GM19035 (cell line): Measurements from ENCODE around the gene SLC25A38.

Experiments
- ATAC-seq: cut with Tn5 transposase; IDR thresholded peaks from one replicate; pipeline ENCODE4 v1.9.1; 2021; ENCODE audit not compliant: unreplicated experiment

Gene SLC25A38

DNA sequence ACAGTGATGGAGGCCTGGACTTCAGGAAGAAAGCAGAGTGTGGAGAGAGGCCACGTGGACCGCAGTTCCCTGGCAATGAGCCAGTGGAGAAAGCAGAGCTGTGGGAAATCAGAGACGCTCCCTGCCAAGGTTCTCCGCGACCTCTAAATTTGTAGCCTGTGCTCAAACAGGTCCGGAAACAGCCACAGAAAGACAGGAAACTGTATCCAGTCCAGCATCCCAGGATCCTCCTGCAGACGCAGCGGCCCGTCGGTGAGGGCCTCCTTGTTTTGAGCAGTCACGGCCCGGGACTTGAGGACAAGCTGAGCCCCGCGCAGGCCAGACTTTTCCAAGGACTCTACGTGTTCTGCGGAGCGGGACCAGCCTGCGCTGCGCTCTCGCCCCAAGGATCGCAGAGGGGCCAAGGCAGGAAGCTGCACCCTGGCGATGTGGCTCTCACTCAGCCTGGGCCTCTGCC, 45.6 kb downstream of the SLC25A38 start:
- ATAC-seq: no peak

DNA sequence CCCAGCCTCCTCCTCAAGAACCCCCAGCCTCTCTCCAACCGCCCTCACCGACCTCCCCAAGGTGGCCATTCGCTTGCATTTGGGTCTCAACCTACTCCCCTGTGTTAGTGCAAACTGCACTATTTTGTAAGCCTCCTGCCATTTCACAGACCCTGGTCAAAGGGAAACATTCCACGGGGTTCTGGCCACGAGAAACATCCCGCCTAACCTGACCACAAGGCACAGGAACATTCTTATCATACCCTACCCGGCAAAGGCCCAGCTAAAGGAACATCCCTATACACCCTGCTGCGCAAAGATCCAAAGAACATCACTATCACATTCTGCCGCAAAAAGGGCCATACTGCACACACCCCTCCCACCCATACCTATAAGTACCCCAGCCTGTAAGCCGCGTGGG, 46.3 kb downstream of the SLC25A38 start:
- no peak for ATAC-seq

DNA sequence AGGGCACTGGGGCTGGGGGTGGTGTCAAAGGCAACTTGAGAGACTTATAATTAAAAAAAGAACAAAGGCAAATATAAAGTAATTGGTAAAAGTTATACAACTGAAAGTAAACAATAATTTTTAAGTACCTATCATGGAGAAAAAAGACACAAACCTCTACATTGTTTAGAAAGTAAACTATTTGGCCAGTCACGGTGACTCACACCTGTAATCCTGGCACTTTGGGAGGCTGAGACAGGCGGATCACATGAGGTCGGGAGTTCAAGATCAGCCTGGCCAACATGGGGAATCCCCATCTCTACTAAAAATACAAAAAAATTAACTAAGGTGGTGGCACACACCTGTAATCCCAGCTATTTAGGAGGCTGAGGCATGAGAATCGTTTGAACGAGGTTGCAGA, 49.2 kb downstream of the SLC25A38 start:
- ATAC-seq: no peak

DNA sequence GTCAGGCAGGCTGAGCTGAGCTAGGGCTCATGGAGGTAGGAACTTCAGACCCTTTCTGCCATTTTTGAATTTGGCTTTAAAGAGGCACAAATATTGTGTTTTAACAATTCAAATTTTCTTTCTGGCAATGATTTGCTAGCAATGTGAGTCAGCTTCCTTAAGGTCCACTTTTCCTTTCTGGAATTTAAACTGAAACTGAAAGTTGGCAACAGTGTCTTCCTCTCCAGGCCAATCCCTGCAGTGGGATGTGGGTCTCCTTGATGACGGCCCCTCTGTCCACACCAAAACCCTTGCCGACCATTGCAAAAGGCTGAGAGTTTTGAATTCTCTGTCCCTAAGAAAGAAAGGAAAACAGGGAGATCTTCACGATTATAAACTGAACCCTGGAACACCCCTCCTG, 50.5 kb downstream of the SLC25A38 start:
- ATAC-seq: no peak

DNA sequence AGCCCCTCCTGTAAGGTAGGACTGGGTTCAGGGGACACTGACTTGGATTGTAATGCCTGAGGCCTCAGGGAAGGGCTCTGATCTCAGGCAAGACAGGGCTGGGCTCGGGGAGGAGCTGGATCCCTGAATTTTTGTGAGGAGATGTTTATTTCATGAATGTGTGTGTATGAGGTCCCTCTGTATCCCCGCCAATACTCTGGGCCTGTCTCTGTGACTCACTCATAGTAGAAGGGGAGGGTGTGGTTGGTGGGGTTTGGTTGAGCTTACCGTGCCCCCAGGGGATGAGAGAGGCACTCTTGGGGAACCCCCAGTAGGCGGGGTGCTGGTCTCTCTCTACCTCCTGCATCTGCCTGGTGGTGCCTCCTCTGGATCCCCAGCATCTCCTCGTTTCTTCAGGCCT, 51.4 kb downstream of the SLC25A38 start:
- peak; percentile 64 for ATAC-seq

DNA sequence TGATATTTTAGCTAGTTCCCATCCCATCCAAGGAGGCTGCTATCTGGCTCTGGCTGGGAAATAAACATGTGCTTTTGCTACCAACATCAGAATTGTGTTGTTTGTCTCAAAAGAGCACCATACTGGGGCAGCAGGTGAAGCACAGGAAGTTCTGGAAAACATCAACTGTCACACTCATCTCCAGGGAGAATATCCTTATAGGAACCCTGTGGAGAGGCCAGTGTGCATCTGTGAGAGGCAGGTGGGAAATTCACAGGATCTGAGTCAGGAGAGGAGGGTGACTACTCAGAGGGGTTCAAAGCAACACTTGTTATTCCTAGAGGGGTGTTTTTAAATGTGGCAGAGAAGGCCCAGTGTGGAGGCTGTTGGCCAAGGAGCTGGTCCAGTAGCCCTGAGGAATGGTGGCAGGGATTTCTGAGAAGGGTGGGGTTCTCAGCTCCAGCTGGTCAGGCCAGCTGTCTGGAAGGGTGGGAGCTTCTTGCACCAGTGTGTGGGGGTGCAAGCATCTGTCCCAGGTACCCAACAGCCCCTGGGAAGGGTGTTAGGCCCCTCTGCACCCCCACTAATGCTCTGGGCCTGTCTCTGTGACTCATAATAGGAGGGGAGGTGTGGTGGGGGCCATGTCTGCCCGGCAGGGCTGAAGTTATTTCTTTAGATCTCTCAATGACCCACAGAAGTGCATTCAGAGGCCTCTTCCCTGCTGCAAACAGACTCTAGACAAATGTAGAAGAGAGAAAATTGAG, 52.0 kb downstream of the SLC25A38 start:
- ATAC-seq: no peak

DNA sequence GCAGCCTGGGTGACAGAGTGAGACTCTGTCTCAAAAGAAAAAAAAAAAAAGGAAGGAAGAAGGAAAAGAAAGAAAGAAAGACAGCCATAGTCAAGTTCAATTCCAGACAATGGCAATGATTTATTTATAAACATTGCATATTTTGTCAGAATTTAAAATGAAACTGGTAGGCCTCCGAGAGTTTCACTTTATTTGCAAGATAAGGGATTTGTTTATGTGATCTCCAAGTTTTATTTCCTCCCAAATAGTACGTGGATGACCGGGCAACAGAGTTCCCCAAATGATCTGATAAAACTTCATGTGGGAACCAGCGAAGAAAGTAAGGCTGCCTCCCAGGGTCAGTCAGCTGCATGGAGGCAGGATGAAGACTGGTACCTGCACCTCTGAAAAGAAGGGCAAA, 55.7 kb downstream of the SLC25A38 start:
- ATAC-seq: no peak

DNA sequence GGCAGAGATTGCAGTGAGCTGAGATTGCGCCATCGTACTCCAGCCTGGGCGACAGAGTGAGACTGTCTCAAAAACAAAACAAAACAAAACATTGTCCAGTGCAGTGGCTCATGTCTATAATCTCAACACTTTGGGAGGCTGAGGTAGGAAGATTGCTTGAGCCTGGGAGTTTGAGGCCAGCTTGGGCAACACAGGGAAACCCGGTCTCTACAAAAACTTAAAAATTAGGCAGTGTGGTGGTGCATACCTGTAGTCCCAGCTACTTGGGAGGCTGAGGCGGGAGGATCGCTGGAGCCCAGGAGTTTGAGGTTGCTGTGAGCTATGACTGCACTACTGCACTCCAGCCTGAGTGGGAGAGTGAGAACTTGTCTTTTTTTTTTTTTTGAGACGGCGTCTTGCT, 57.1 kb downstream of the SLC25A38 start:
- no peak for ATAC-seq

DNA sequence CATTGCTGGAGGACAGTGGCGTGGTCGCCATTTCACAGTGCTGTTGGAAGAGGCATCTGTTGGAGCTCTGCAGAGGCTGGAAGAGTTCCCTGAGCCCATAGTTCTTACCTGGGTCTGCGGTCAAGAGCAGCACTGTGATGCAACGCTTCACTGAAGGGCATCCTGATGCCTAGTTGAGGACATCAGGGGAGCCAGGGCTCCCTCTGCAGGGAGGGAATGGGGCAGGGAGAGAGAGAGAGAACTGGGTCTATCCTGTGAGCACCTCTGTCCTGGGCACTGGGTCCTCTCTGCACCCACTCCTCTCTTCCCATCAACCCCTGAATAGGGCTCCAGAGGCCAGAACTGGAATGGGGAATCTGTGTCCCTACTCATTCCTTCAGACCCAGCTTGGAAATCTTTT, 60.4 kb downstream of the SLC25A38 start:
- no peak for ATAC-seq

DNA sequence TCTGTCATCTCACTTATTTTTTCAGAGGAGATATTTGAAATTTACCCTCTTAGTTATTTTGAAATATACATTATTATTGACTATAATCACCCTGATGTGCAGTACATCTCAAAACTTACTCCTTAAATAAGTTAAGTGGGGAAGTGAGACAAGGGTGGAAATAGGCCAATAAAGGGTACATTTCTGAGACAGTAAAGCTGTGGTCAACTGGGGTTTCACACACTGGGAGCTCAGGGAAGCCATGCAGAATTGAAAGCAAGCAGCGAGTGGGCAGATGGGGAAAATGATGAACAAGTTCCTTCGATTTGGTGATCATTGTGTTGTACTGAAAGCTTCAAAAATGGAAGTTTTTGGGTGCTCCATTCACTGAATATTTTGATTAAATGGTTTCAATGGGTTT, 62.8 kb downstream of the SLC25A38 start:
- no peak for ATAC-seq

DNA sequence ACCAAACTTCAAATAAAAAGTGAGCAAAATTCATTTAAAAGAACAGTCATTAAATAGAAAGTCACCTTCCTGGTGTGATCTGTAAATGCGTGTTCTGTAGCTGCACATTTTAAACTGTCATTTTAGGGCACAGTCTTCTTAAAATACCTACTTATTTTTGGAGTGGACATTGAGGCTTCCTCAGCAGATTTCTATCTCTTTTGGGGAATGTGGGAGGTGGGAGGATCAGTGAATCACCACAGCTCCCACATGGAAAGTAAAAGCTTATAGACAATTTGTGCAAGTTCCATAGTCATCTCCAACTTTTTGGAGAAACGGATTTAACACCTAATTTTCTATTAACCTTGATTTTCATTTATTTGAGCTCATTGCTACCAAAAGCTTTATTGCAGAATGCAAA, 63.3 kb downstream of the SLC25A38 start:
- no peak for ATAC-seq
